Measurements from ENCODE around the gene ABHD1.
"Not testable (repeated sequence)": the region's sequence is repeated elsewhere in the genome, so short reads cannot be mapped to it uniquely, and the experiment has no call there.

The ABHD1 gene

DNA sequence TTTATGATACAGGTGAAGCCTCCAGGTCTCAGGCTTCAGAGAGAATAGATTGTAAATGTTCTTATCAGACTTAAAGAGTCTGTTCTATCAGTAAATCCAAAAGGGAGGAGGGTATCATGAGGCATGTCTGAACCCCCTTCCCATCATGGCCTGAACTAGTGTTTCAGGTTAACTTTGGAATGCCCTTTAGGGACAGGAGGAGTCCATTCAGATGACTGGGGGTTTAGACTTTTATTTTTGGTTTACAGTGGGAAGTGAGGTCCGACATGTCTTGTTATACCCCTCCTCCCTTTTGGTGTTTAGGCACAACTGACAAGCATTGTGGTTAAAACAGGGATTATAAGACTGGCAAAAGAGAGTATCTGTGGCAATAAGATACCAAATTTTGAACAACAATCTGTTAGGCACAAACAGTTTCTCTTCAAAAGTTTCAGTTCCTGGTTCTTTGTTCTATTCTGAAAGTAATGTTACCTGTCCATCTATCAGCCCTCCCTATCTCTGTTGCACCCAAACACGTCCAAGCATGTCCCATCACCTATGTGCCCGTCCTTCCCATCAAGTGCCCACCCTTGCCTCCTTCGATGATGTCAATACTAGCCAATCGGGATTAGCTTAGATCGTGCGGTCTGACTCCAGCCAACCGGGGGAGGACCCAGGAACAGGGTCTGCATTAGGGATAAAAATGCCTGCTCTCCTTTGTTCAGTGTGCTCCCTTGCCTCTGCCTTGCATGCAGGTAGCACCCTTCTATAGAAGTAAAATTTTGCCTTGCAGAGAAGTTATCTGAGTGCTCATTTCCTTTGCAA, 41.5 kb downstream of the ABHD1 start:
- DNase-seq (ENCODE audit: low spot score) = no peak

DNA sequence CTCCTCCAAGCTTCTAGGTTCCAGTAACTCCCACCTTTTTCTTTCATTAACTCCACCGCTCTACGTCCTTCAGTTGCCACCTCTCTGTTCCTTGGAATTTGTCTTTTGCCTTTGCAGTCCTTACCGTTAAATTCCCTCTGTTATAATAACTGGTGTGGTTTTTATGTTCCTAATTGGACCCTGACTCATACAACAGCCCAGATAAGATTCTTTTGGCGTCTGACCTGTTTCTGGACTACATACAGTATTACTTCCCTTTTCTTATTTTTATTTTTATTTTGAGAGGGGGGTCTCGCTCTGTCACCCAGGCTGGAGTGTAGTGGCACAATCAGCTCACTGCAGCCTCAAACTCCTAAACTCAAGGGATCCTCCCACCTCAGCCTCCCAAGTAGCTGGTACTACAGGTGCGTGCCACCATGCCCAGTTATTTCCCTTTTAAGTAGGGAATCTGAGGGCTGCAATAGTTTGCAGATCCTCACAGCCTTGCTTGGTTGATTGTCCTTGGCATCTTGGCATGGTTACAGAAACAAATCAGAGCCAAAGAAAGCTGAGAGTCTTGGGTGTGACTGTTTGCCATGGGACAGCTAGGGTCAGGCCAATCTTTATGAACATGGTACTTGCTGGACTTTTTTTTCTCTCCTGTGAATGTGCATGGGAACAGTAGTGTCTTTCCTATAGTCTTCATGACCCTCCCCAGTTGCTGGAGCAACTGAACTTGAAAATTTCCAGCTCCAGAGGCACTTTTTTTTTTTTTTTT, 47.1 kb downstream of the ABHD1 start:
- no peak for DNase-seq (ENCODE audit: low spot score)

DNA sequence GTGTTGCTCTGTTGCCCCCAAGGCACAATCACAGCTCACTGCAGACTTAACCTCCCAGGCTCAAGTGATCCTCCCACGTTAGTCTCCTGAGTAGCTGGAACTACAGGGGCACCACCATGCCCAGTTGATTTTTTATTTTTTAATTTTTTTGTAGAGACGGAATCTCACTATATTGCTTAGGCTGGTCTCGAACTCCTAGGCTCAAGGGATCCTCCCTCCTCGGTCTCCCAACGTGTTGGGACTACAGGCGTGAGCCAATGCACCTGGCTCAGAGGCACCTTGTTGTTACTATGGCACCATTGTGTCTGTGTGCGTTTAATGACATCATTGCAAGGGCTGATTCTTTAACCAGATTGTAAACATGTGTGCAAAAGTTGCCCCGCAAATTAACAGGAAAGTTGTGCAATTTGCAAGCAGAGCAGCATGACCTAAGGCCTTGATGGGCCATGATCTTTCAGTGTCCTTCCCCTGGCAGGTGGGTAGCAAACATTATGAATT, 47.8 kb downstream of the ABHD1 start:
- no peak for DNase-seq (ENCODE audit: low spot score)

DNA sequence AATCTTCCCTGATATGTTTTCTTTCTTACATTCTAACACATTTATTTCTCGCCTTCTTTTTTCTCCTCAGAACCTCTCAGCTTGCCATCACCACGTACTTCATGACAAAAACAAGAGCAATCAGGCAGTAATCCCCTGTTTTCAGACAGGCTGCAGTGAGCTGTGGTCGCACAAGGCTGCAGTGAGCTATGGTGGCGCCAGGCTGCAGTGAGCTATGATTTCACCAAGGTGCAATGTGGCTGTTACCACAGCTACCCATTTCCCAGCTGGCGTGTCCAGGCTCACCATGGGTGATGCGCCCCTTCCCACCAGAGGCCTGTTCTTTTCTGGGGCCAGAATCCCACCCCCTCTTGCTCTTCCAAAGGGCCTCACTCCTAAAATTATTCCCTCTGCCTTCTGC, 51.0 kb downstream of the ABHD1 start:
- DNase-seq (ENCODE audit: low spot score) = no peak

DNA sequence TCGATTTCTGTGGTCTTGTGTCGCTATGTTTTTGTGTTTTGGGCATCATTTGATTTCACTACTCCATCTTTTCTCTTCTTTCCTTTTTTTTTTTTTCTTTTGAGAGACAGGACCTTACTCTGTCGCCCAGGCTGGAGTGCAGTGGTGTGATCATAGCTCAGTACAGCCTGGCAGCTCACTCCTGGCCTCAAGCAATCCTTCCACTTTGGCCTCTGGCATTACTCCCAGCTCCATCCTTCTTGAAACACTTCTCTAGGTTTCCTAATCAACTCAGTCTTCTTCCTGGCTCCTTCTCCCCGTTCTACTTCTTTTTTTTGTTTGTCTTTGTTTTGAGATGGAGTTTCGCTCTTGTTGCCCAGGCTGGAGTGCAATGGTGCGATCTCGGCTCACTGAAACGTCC, 51.7 kb downstream of the ABHD1 start:
- DNase-seq (ENCODE audit: low spot score) = no peak

DNA sequence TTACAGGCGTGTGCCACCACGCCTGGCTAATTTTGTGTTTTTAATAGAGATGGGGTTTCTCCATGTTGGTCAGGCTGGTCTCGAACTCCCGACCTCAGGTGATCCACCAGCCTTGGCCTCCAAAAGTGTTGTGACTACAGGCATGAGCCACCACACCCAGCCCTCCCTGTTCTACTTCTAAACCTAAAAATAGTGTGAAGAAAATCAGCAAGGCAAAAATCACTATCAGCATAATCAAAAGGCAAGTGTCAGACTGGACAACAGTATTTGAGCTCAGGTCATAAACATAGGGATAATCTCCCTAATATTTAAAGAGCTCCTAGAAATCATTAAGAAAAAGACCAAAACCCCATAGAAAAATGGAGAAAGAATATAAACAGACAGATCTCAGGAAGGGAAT, 52.2 kb downstream of the ABHD1 start:
- DNase-seq (ENCODE audit: low spot score) = not testable (repeated sequence)

DNA sequence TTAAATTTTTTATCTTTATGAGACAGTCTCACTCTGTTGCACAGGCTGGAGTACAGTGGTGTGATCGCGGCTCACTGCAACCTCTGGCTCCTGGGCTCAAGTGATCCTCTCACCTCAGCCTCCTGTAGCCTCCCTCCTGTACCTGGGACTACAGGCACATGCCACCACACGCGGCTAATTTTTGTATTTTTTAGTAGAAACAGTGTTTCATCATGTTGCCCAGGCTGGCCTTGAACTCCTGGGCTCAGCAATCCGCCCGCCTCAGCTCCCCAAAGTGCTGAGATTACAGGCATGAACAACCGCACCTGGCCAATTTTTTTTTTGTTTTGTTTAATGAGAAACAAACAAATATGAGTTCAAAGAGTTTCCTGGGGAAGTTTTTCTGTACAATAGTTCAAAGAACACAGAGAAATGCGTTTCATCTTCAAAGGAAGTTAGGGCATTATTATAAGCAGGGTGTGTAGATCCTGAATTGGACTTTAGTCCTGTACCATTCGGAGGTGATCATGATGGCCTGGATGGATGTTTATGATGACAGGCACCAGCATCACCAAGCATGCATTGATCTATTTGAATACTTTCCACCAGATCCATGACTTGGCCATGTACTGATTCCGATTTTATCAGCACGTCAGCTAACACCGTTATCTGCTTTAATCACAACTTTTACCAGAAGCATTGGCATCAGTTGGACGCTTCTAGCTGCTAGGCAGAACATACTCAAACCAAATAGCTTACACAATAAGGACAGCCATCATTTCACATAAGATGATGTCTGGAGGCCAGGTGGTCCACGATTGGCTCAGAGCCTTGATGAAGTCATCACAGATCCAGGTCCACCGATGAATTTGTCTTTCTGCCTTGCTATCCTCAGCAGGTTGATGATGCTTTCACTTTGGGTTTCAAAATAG, 54.1 kb downstream of the ABHD1 start:
- DNase-seq (ENCODE audit: low spot score) = no peak

DNA sequence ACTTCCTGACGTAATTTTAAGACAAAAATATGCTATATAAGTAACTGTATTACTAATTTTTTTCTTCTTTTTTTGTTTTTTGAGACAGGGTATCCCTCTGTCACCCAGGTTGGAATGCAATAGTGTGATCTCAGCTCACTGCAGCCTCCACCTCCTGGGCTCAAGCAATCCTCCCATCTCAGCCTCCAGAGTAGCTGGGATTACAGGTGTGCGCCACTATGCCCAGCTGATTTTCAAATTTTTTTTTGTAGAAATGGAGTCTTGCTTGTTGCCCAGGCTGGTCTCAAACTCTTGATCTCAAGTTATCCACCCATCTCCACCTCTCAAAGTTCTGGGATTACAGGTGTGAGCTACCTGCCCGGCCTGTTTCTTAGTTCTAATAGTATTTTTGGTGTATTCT, 54.9 kb downstream of the ABHD1 start:
- DNase-seq (ENCODE audit: low spot score) = no peak

DNA sequence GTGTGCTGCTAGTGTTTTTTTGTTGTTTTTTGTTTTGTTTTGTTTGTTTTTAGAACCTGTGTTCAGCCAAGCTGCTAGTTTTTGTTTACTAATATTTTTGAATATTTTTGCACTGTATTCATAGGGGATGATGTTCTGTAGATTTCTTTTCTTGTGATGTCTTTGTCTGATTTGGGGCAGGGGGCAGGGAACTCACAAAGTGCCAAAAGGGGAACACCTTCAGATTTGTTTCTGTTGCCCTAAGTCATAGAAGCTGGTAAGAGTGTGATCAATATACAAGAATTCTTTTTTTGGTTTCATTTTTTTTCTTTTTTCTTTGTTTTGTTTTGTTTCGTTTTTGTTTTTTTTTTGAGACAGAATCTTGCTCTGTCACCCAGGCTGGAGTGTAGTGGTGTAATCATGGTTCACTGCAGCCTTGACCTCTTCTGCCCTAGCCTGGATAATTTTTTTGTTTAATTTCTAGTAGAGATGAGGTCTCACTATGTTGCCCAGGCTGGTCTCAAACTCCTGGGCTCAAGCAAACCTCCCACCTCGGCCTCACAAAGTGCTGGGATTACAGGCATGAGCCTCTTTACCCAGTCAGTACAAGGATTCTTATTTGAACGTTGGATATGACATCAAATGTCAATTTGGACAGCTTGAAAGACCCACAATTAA, 55.9 kb downstream of the ABHD1 start:
- no peak for DNase-seq (ENCODE audit: low spot score)

All from left forelimb (tissue), 1 donor.